Fibroblast of peridontal ligament (primary cell): ENCODE measurements around the gene SORCS2.

ENCODE experiments used
- DNase-seq: peaks from one replicate; pipeline ENCODE4 v3.0.0-alpha.2; 2010; ENCODE audit errors: extremely low read depth

SORCS2 gene

DNA sequence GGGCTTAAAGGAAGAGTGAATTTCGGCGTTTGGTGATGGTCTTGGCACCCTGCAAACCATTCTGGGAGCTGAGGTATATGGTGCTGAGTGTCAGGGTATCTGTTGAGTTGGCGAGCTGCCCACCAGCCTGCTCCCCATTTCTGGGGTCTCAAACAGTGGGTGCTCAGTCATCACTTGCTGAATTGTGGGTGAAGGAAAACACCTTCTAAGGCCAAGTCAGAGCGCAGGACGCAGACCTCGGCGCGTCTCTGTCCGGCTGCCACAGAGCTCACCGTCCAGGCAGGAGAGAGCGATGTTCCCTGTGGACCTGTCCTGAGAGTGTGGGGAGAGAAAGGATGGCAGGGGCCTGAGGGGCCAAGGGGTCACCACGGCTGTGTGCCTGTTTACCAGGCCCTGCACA lies 111.2 kb downstream of the SORCS2 start:
- DNase-seq = no peak

DNA sequence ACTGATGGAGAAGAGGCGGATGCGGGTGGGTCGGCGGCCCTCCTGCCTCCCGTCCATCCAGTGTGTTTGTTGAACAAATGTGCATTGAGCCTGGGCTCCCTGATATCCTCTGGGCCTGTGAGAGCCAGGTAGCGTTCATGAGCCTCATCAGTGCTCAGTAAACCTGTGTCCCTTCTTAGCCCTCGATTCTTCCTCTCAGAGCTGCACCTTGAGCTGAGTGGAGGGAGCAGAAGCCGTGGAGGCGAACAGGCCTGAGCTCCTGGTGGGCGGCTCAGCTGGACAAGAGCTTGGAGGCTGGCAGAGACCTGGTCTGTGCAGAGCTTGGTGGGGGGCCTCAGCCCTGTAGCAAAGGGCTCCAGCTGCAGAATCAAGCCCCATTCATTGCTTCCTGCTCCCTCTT lies 112.1 kb downstream of the SORCS2 start:
- DNase-seq = no peak

DNA sequence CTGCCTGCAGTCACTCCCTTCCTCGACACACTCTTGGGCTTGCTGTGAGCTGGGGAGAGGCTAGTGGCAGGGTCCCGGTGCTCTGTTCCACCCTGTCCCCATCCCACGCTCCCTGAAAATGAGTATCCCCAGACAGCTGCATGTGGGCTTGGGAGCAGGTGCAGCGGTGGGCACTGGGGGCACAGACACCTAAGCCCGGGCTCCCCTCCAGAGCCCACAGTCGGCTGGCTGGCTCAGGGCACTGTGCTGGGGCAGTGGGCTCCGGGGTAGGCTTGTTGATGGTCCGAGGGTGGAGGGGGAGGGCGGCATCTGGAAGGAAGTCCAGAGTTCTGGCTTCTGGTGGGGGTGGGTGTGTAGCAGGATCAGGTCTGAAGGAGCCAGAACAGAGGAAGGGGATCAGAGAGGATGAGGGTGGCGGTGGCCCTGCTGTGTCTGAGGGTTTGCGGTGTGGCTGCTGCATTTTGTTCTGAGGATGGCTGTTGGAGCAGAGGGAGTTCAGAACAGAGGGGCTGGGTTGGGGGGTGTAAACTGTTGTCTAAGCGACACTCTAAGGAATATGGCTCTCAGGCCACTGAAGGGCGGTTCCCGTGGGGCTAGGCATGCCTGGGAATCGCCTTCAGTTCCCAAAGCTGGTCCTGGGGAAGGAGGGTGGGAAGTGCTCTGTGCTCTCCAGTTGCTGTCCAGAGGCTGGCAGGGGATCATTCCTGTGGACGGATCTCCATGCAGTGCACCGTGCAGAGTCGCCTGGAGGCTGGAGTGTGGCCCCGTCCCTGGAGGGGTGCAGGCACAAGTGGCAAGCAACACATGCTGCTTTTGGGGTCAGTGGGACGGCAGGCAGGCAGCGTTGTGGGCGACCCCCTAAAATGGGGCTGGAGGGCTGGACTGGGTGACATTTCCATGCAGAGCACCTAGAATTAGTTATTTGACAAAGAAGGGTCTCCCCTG lies 114.0 kb downstream of the SORCS2 start:
- no peak for DNase-seq

DNA sequence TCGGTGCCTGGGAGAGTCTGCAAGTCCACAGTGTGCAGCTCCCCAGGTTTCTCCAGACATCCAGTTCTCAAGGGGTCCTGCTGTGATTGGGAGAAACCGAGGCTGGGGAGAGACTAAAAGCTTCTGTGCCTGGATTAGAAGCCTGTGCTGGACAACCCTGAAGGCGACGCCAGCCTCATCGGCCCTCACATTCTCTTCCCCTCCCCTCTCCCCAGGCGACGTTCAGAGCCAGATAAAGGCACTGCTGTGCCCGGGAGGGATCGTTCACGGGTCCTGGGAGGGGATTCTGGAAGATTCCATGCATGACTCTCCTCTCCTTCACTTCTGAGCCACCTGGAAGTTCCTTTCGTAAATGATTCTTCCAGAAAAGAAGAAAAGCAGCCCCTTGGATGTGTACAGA lies 114.6 kb downstream of the SORCS2 start:
- DNase-seq = no peak

- no peak for DNase-seq
Measured at GRCh38 chr4:7307394-7308099, 115.2 kb downstream of the SORCS2 start.

GRCh38 chr4:7309181-7309580 lies 116.8 kb downstream of the SORCS2 start:
- no peak for DNase-seq

DNA sequence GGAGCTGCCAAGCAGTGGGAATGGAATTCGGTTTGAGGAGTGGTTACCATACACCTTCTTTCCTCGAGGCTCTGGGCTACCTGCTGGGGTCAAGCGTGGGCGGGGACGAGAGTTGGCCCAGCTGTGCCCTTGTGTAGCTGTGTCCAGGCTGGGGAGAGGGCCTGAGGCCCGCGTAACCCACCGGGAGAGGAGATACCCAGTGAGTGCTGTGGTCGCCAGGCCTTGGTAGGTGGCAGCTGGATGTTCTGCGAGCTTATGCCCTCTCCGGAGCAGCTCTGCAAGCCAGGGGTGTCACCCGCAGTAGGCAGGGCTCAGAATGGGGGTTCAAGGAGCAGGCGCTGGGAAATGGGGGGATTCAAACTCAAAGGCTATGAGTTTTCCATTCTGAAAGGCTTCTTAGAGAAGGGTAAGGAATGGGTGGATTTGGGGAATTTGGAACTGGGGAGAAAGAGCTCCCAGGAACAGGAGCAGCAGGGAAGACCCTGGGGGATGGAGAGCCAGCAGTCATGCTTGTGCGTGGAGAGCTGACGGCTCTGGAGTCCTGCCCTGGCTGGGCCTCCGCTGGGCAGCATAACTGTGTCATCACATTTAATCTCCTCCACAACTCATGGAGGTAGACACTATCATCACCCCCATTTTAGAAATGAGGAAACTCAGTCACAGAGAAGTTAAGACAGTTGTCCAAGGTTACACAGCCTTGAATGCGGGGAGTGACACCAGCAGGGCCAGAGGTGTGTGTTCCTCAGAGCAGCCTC lies 117.5 kb downstream of the SORCS2 start:
- DNase-seq = no peak

DNA sequence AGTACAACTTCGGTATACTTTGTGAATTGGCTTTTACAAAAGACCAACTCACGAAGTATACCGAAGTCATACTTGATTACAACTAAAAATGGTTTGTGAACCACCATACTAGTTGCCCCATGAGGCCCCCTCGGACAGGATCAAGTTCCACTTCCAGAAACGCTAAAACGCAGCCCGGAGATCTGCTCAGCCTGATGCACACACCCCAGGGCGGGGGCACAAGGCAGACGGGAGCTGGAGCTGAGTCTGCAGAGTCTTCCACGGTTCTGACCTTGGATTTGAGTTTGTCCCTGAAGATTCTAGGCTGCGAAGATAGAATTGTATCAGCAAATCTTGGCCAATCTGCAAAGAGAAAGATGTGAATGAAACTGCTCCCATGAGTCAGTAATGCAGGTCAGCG lies 118.1 kb downstream of the SORCS2 start:
- DNase-seq = no peak

- DNase-seq = no peak
Measured at GRCh38 chr4:7311205-7311604, 118.9 kb downstream of the SORCS2 start.

DNA sequence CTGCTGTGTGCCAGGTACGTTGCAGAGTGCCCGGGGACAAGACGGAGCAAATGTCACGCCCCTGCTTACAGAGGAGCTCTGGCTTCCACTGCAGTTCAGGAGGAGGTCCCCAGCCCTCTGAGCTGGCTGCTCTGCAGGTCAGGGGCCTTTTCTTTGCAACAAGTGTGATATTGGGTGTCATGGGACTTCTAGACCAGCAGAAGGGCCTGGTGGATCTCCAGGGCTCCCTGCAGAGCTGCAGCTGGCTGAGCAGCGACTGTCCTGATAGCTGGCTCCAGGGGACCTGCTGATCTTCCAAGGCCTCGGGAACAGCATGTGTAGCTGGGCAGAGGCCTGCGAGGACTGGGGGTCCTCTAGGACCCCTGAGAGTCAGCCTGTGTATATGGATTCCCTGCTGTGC lies 120.4 kb downstream of the SORCS2 start:
- DNase-seq = no peak

DNA sequence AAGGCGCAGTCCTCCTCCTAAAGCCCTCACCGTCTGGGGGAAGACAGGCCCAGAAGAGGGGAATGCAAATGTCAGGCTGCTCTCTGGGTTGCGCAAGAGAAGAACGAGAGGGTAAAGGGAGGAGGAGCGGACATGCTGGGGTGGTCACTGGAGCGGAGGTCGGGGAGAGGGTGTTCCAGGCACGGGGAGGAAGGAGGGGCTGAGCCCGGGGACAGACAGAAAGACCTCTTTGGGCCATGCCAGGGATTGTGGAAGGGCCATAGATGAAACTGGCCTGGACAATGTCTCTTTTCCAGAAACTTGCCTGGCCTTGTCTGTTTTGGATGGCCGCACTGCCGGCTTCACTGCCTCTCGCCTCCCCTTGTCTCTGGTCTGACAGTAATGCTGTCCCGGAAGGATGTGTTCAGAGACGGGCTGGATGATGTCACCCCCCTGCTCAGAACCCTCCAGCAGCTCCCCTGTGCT lies 121.0 kb downstream of the SORCS2 start:
- no peak for DNase-seq

- no peak for DNase-seq
Measured at GRCh38 chr4:7313991-7314390, 121.7 kb downstream of the SORCS2 start.

GRCh38 chr4:7315286-7315685 lies 122.9 kb downstream of the SORCS2 start:
- DNase-seq = no peak

- no peak for DNase-seq
Measured at GRCh38 chr4:7315935-7316334, 123.6 kb downstream of the SORCS2 start.

GRCh38 chr4:7319024-7319423 lies 126.7 kb downstream of the SORCS2 start:
- DNase-seq = no peak

DNA sequence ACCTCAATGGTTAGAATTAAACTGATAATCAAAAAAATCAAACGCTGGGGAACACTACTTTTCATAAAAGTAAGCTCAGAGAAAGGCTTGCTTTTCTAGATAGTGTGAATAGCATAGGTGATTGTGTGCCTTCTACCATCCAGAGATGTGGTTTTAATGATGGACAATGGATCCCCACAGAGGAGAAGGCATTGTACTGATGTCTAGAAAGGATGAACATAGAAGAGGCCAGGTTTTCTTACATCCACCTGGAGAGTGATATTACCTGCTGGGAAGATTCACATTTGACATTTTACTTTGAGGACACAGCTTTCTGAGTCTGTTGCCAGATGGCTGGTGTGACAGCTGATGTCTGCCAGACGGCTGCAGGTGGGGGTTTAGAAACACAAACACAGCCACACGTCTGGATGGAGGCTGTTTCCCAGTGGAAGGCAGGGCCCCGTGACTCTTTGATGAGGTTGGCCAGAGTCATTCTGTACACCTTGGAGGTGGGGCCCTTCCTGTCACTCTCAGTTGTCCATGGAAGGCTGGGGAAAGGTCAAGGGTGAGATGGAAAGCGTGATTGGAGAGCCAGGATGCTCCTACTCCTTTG lies 128.0 kb downstream of the SORCS2 start:
- DNase-seq = no peak

GRCh38 chr4:7322166-7322991 lies 130.0 kb downstream of the SORCS2 start:
- DNase-seq = no peak

- DNase-seq = no peak
Measured at GRCh38 chr4:7323461-7323871, 131.1 kb downstream of the SORCS2 start.

GRCh38 chr4:7323872-7324650 lies 131.7 kb downstream of the SORCS2 start:
- no peak for DNase-seq

DNA sequence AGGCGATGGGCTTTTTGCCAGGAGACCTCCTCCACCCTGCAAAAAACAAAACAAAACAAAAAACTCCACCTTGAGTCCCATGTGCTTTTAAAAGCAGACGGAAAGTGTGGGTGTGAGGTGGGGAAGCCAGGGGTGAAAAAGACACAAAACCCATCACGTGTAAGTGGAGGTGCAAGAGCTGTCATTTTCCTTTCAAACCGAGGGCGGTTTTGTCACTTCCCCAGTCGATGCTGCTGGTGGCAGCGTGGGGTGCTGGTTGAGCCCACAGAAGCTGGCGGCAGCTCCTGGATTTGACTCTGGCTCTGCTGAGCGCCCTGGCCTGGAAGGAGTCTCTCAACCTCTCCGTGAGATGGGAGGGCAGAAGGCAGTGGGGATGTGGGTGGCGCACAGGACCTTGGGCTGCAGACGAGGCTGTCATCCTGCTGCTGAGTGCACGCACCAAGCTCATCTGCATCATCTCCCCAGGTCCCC lies 132.3 kb downstream of the SORCS2 start:
- no peak for DNase-seq
